SH-SY5Y (cell line): ENCODE data around the gene UBE2N.

ENCODE experiments used
- GATA2 ChIP-seq: IDR thresholded peaks from 2 replicates; pipeline ENCODE4 v1.6.1; 2011; ENCODE audit warnings: mild to moderate bottlenecking, low read depth, low read length
- GATA3 ChIP-seq: IDR thresholded peaks from 2 replicates; pipeline ENCODE4 v1.6.1; 2011; ENCODE audit warnings: low read depth, mild to moderate bottlenecking, low read length, moderate library complexity

DNA sequence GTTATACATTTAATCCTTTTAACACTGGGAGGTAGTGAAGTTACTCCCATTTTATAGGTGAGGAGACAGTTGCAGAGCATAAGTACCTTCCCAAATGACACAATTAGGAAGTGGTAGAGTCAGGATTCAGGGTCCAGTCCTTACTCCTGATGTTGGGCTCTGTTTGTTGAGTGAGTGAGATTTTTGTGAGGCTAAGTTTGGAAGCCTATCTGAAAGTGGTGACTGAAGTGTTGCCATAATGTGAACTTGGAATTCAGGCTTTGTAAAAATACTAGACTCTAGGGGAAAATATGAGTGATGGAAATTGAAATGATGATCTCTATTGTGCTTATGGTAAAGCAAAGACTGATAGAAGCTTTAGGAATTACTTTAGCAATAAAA lies 61.8 kb downstream of the UBE2N start:
- TF ChIP-seq GATA2 = no peak
- no peak for TF ChIP-seq GATA3
